ENCODE measurements around the gene RGS17.
"Not testable (repeated sequence)": the region's sequence is repeated elsewhere in the genome, so short reads cannot be mapped to it uniquely, and the experiment has no call there.

RGS17 gene

DNA sequence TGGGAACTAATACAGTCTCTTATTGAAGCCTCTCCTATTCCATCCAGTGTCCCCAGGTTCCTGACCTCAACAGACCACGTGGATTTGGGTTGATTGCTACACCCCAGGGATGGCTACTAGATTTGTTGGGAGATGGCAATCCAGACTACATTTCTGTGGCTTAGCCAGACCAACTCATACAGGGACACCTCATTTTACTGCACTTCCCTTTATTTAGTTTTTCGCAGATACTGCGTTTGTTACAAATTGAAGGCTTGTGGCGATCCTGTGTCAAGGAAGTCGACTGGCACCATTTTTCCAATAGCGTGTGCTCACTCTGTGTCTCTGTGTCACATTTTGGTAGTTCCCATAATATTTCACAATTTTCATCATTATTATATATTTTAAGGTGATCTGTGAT, 118.2 kb downstream of the RGS17 start:
- no peak overlapping the region for H3K4me3 ChIP-seq (ENCODE audit: low read depth, low read length)
- no peak for TF ChIP-seq CTCF (IDR thresholded peaks at IDR 0.05; ENCODE audit: low read depth, low read length)

DNA sequence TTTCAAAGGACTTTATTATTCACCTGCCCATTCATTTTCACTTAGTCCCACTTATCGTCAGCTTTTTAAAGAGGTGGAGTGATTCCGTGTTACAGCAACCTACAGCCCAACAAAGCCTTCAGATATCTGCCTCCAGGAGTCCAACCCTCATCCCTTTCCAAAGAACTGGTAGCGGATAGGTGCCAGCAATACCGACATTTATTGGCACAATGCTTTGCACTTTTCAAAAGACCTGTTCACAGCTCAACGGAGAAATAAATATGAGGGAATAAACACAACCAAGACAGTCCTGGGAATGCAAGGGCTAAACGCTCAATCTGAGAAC, 127.8 kb downstream of the RGS17 start:
- no peak for TF ChIP-seq CTCF (IDR thresholded peaks at IDR 0.05; ENCODE audit: low read depth, low read length)
- H3K4me3 ChIP-seq (ENCODE audit: low read depth, low read length), result peak overlapping the region; percentile 97

DNA sequence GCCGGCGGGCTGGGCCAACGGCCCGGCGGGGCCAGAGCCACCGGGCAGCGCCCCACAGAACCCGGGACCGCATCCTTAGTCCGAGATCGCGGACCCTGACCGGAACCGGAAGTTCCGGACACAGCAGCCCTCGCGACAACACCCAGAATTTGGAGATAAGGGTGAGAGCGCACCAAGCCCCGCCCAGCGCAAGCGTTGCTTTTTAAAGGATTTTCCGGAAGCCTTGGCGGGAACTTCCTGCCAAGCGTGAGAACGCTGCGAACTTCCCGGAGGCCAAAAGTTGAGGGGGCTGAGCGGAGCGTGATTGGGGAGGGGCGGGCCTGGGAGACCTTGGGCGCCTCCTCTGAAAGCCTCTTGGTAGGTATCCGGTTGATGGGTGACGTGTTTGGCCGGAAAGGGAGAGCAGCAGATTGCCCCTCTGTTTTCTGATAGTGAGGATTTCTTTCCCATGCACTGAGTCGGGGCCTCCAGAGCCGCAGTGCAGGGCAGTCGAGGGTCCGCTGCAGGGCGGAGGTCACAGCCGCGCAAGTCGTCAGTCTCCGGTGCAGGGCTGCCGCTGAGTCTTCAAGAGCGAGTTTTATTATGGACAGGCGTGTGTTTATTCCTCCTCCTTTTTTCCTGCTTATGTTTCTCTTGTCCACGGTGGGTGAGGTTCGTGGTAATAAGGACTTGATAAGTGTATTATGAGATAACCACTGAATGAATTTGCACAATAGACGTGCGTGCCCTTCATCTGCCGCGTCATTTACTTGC, 128.3 kb downstream of the RGS17 start, which contains the start of gene MTRF1L:
MTRF1L (minus strand) TSS at position 97 of the 753 bp plus-strand sequence; CDS start at position 73, 24 bp downstream.
- peak within 1 kb of the TSS; percentile 97 for H3K4me3 ChIP-seq (ENCODE audit: low read depth, low read length)
- TF ChIP-seq CTCF (IDR thresholded peaks at IDR 0.05; ENCODE audit: low read depth, low read length), result no peak

- no peak for TF ChIP-seq CTCF (IDR thresholded peaks at IDR 0.05; ENCODE audit: low read depth, low read length)
- H3K4me3 ChIP-seq (ENCODE audit: low read depth, low read length), result peak overlapping the region; percentile 97
Observed at GRCh38 chr6:153001767-153002612, 129.1 kb downstream of the RGS17 start.

GRCh38 chr6:153000790-153001189, 130.3 kb downstream of the RGS17 start:
- H3K4me3 ChIP-seq (ENCODE audit: low read depth, low read length), result peak overlapping the region; percentile 97

DNA sequence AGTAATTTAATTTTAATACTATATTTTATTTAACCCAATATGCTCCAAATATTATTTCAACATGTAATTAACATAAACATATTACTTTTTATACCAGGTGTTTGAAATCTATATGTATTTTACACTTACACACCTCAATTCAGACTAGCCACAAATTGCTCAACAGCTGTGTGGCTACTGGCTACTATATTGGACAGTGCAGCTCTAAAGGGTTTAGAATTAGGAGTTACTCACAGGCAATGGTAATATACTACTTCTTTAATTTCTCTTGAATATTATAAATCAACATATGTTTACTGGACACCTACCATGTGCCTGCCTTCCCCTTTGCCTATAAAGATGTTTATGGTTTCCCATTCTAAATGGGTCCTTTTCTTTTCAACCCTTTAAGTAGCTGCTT, 130.8 kb downstream of the RGS17 start:
- no peak for TF ChIP-seq CTCF (IDR thresholded peaks at IDR 0.05; ENCODE audit: low read depth, low read length)
- H3K4me3 ChIP-seq (ENCODE audit: low read depth, low read length), result no peak overlapping the region

GRCh38 chr6:152999538-152999937, 131.5 kb downstream of the RGS17 start:
- not testable (repeated sequence) for H3K4me3 ChIP-seq (ENCODE audit: low read depth, low read length)

DNA sequence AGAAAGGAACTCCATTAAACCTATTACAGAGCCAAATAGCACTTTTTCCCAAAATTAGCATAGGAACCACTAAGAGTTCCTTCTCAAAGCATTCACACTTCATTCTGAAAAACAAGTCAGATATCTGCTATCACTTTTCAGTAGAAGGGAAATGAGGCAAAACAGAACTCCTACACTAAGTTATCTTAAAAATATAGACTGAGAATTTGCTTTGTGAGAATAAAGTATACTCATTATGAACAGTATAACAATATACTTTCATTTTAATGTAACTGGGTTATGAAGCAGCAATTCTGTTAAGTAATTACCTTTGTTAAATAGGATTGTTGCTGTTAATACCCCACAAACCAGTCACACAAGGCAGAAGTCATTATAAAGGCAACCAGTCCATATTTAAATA, 137.2 kb downstream of the RGS17 start:
- TF ChIP-seq CTCF (IDR thresholded peaks at IDR 0.05; ENCODE audit: low read depth, low read length), result no peak
- H3K4me3 ChIP-seq (ENCODE audit: low read depth, low read length), result no peak overlapping the region
